ENCODE data around the gene ANGEL1.

The ANGEL1 gene, protein sequence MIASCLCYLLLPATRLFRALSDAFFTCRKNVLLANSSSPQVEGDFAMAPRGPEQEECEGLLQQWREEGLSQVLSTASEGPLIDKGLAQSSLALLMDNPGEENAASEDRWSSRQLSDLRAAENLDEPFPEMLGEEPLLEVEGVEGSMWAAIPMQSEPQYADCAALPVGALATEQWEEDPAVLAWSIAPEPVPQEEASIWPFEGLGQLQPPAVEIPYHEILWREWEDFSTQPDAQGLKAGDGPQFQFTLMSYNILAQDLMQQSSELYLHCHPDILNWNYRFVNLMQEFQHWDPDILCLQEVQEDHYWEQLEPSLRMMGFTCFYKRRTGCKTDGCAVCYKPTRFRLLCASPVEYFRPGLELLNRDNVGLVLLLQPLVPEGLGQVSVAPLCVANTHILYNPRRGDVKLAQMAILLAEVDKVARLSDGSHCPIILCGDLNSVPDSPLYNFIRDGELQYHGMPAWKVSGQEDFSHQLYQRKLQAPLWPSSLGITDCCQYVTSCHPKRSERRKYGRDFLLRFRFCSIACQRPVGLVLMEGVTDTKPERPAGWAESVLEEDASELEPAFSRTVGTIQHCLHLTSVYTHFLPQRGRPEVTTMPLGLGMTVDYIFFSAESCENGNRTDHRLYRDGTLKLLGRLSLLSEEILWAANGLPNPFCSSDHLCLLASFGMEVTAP

DNA sequence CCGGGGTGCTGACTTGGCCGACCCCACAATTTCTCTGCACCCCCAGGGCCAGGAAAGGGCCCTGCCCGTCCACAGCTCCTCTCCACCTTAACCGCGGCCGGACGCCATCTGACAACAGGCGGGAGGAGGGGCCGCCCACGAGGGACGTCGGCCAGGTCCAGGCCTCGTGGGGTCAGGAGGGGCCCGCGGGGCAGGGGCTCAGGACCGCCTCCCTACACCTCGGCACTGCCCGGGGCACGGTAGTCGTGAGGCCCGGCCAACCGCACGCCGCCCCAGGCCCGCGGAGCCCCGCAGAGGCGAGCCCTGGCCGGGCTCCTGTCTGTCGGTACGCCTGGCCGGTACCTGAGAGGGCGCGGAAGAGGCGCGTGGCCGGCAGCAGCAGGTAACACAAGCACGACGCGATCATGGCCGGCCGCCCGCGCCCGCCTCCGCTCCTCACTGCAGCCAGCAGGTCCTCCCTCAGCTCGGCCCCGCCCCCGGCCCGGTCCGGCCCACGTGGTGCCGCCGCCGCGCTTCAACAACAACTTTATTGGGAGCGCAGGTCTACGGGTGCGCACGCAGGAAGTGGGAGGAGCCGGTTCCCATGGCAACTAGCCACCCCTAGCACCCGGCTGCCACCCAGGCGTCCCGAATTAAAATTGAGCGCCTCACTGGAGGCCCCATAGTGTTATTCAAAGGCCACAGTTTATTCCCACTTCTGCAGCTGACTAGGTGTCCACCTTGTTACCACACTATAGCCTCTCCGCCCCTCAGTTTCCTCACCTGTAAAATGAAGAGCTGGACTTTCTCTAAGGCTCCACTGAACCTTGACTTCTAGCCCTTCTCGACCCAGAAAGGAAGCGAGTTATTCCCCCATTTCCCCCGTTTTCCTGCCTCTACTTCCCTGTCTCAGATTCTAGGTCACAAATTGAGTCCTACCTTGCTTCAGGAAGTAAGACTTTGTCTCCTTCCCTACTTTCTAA is at the start of gene ANGEL1:
ANGEL1 (minus strand) TSS at position 461 of the 962 bp plus-strand sequence; CDS start at position 406, 55 bp downstream.
- DNase-seq = peak; percentile 77

DNA sequence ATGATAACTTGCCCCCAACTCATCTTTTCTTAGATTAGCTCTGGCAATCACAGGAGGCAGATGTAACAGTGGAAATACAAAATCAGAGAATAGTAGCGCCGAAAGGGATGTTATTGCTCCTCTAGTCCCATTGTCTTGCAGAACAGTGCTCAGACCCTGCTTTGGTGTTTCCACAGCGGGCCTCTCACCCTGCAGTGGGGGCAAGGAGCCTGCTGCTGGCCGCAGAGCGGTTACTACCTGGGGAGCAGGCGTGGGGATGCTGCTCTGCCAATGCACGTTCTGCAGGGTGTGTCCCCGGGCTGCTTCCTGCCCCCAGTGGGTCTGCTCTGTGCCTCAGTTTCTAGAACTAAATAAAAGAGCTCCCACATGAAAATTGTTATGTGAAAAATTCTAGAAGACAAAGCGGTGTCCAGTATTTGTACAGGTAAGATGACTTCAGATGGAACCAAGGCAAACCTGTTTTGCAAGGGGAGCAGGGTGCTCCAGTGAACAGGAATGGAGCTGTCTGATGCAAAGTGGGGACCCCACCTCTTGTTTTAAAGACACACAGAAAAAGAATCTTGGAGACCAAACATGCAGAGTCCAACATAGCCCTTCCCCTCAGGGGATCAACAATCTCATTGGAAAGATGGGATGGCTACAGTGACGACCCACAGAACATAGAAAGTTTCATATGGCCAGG is 49.0 kb upstream of the ANGEL1 start:
- no peak for DNase-seq

DNA sequence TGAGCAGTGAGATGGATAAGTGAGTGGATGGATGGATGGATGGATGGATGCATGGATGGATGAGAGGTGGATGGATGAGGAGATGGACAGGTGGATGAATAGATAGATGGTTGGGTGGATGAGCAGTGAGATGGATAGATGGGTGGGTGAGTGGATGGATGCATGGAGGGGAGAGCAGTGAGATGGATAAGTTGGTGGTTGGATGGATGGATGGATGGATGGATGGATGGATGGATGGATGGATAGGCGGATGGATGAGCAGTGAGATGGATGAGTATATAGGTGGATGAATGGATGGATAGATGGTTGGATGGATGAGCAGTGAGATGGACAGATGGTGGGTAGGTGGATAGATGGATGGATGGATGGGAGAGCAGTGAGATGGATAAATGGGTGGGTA is 44.1 kb upstream of the ANGEL1 start:
- no peak for DNase-seq

DNA sequence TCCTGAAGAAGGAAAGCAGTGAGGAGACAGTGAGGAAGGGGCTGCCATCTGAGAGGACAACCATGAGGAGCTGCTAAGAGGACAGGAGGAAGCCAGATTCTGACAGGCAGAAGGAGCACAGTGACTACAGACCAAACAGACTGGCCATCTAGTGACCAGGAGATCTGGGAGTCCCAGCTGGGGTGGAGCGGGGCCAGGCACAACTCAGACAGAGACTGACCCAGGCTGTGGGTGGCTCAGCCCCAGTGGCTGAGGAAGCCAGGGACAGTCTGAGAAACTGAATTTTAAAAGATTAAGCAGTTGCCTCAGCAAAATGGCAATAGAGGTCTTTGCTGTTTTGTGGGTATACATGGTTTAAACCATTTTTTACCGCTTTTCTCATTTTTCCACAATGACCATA is 42.4 kb upstream of the ANGEL1 start:
- no peak for DNase-seq

DNA sequence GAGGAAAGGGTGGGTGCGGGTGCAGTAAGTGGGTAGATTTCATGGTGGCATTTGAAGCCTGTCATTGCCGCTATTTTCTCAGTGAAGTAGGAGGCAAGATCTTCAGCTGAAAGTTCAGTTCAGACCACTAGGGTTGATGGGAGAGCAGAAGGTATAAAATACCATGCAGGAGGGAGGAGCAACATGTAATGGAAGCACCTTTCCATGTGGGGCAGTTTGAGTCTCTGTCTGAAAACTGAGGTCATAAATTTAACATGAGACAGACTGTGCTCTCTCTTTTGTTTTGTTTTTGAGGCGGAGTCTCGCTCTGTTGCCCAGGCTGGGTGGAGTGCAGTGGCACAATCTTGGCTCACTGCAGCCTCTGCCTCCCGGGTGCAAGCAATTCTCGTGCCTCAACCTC is 36.2 kb upstream of the ANGEL1 start:
- no peak for DNase-seq

DNA sequence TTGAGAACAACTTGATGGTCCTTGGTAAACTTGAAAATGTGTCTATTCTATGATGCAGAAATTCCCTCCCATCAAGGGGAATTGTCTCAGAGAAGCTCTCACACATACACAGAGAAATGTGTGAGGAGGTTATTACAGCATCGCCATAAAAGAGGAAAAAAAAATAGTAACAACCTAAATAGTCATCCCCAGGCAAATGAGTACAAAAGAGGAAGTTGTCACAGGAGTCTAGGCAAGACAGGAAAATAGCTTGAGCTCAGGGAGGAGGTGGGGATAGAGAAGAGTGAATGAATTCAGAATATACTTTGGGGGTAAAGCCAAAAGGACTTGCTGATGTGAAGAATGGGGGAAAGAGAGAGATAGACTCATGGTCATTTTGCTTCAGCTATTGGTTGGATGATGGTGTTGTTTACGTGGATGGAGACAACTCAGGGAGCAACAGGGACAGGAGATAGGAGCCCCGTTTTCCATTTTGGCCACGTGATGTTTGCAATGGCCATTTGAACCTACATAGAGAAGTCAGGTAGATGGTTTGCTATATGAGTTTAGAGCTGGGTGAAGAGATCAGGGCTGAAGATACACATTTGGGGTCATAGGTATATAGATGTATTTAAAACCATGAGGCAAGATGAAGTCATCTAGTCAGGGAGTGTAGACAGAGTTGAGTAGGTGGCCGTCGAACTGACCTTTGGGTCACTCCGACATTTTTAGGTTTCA is 33.8 kb upstream of the ANGEL1 start:
- DNase-seq = no peak

DNA sequence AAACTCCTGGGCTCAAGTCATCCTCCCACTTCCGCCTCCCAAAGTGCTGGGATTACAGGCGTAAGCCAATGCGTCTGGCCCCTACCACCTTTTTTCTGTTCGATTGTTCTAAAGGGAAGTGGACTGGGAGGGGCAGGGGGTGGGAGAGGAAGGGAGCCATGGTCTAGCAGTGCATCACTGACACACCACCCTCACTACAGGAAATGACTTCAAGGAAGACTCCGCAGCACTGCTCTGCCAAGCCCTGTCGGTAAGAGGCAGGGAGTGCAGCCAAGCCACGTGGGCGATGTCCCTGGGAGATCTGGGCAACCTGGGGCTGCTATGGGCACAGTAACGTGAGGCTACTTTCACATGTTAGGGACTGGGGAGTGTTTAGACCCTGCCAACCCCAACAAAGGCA is 31.5 kb upstream of the ANGEL1 start:
- DNase-seq = no peak

DNA sequence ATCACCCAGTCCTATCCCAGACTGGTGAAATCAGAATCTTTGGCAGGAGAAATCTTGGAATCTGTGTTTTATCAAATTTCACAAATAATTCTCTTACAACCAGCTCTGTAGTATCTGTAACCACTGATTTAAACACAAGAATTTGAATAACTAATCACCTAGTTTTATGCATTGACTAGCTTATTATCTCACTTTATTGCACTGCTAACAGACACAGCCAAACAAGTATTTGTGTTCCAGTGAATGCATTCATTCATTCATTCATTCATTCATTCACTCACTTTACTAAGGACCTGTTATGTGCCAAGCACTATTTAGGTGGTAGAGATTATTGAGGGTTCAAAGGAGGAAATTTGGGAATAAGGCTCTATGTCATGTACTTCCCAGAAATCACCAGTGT is 29.7 kb upstream of the ANGEL1 start:
- no peak for DNase-seq

DNA sequence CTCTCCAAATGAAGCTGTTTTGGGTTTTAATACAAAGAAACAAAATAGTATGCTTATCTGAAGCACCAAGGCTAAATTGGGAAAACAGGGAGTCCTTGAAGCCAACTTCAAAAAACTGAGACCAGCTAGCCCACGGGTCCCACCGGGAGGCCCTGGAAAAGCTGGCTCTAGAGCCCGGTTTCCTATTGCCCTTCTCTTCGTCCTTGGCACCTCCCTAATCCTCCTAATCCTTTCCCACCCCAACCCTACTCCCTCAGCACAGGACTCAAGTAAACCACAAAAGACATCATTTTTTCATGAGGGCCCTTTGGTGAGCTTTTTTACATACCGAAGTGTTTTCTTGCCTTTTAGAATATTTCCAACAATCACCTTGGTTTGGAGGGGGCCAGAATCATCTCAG is 24.8 kb upstream of the ANGEL1 start:
- no peak for DNase-seq

DNA sequence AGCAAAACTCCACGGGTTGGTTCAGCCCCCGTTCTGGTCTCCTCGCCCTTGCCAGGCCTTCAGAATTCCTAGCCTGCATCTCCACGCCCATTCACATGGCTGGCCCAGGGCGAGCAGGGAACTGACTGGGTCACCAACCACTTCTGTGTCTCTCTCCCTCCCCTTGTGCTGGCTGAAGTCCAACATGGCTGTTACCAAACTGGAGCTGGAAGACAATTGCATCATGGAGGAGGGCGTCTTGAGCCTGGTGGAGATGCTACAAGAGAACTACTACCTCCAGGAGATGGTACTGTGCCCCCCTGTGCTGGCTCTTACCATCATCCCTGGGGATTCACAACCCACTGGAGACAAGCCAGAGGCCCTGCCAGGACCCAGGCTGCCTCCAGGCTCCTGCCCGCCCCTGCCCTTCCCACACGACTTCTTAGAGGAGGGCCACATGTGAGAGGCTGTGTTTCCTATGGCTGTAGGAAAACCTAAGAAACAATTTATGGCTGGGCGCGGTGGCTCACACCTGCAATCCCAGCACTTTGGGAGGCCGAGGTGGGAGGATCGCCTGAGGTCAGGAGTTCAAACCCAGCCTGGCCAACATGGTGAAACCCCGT is 23.4 kb upstream of the ANGEL1 start:
- DNase-seq = no peak

DNA sequence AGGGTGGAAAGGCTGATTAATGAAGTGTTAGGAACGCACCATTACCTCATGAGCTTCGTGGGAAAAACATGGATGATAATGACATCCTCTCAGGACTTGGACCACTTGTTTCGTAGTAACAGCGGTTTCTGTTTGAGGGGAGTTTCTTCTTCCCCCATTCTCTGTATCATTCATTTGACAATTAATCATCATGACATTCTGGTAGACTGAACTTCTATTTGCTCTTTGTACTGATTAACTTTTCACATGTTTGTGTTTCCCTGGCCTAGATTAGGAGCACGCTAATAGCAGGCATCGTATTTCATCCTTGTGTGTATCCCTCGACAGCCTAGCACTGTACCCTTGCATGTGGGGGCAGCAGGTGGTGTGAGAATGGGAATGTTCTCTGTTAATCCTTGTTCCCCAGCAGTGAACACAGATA is 21.6 kb upstream of the ANGEL1 start:
- no peak for DNase-seq

DNA sequence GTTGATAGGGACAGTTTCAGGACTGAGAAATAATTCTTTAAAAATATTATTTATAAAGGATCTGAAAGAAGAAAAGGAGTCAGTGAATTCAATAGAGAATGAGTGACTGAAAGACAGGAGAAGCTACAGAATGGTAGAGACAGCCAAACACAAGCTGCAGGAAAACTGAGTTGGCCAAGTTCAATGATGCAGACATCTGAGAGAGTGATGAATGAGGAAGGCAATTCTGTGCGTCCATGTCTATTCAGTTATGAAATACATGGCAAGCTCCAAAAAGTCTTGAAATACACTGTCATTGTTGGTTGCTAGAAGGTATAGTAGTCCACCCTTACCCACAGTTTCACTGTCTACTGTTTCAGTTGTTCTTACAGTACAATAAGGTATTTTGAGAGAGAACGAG is 20.3 kb upstream of the ANGEL1 start:
- no peak for DNase-seq

DNA sequence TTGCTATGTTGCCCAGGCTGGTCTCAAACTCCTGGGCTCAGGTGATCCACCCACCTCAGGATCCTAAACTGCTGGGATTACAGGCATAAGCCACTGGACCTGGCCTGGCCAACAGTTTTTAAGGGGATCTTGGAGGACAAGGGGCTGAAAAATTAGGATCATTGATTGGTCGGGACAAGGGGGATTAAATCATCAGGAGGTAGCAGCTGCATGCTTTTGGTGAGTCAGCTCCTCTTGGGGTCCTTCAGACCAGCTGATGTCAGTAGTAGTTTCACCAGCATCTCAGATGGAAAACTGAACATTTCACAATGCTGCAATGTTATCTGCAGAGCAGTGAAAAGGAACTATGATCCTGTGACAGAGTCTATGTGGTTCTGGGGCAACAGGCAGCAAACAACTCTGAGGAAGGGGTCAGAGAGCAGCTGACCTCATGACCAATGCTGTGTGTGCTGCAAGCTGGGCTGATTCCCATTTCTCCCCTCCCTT is 19.9 kb upstream of the ANGEL1 start:
- DNase-seq = no peak

DNA sequence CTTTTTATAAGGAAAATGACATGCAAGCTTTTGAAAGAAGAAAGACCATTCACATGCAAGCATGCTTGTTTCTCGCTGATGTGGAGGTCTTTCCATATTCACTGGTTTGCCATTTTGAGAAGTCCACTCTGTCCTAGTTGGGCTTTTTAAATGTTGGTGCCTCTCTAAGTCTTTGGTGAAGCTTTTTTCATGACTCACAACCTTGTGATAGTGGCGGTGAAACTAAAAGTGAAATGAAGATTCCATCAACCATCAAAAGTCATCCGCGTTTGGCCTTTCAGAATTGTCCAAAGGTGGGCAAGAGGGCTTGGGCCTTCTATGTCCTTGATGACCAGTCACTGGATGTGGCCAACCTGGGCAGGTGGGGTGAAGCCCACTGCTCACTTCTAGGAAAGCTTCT is 17.9 kb upstream of the ANGEL1 start:
- no peak for DNase-seq

DNA sequence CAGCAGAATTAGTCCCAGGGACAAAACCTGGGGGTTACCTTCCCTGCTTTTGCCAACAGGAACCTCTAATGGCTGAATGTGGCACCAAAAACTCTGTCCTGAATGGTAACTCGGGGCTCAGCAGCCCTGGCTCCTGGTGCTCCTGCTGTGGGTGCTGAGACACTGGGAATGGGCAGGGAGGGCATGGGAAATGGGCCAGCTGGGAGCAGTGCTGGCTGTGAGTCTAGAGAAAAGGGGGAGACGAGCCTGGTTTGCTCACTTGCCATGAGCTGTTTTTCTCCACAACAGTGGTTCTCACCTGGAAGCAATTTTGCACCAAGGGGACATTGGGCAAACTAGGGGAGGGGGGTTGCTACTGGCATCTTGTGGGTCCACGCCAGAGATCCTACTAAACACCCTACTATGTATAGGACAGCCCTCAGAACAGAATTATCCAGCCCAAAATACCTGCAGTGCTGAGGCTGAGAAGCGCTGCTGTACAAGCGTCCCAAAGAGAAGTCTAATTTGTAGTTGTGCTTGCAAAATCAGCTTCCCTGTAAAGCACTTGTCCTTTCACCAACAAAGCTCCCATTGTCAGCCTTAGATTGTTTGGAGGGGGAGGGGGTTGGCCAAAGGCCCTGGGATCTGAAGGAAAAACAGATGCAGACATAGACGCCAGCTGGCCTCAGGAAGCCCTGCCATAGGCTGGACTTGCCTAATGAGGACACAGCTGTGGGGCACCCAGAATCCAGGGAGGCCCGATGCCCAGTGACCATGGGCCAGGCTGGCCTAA is 17.2 kb upstream of the ANGEL1 start:
- DNase-seq = no peak

DNA sequence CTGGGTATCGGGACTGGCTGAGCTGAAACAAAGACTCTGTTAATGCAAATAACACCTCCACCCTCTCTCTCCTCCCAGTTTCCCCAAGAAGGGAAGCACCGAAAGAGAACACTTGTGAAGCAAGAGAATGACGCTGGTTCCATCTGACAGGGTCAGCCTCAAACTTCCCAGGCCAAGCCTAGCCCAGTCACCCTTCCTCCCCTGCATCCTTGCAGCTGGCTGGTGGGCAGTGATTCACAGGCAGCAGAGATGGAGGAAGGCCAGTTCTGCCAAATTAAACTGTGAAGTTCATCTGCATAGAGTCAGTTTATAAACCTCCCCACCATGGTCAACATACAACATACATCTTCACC is 16.3 kb upstream of the ANGEL1 start:
- DNase-seq = no peak

DNA sequence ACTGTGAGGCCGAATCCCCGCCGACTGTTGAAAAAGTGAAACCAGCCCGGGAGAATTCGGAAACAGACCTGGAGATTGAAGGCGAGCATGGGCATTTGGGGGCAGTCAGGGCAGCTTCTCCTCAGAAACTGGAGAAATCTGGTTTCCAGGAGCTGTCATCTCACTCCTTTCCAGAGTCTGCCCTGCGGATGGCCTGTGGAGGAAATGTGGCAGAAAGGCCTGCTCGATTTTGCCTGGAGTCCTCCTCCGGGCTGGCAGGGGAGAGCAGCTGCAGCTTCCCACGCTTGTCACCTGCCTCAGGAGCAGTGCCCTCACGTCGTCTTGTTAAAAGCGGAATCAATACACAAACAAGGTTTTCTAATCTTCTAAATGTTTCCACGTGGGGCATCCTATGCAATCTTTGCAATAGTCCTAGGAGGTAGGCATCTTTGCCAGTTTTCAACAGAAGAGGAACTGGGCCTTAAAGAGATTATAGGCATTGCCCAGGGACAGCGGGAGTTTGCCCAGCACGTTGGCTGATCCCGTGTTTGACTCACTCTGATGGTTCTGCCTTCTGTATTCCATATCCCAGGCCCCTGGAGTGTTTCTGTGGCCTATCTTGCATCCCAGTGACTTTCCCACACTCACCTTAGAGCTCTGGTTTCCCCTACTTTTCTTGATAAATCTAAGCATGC is 15.8 kb upstream of the ANGEL1 start:
- no peak for DNase-seq

DNA sequence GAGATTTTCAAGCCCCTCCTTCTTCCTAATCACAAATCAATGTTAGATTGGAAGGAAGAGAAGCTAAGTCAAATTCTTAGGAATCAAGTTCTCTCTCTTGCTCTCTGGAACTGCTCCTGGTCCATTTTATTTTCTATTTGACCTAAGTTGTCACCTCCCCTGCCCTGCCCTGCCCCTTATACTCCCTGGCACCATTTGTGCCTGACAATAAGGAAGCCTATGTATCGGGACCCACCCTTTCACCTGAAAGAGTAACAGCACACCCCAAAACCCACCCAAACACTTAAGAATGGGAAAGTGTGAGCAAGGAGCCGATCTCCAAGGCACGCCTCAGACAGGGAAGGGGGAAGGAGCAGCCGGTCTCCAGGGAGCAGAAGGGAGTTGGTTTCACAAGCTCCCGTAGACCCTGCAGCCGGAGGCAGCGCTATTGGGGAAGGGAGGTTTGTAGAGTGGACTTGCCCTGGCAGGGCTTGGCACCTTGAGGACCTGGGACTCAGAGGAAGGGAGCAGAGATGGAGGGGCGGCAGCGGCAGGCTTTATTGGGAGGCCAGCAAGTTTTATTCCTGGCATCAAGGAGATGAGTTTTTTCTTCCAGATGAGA is 15.1 kb upstream of the ANGEL1 start:
- no peak for DNase-seq

DNA sequence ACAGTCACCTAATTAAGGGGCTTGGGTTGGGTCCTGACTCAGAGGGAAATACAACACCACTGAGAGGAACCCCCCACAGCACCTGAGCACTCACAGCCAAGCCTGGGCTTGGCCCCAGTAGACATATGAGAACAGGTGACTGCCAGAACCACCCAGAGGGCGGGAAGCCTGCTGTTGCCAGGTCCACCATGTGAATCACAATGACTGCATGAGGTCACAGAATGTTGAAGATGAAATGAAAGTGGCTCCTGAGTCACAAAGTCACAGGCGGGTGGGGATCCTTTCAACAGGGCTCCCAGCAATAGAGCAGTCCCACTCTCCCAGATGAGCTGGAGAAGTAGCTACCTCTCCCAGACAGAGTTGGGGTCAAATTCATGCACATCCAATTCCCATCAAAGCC is 13.4 kb upstream of the ANGEL1 start, which contains the start of gene LRRC74A:
LRRC74A (plus strand) TSS at position 287 of the 400 bp plus-strand sequence. CDS start 290 bp downstream, outside the sequence.
- DNase-seq = no peak

DNA sequence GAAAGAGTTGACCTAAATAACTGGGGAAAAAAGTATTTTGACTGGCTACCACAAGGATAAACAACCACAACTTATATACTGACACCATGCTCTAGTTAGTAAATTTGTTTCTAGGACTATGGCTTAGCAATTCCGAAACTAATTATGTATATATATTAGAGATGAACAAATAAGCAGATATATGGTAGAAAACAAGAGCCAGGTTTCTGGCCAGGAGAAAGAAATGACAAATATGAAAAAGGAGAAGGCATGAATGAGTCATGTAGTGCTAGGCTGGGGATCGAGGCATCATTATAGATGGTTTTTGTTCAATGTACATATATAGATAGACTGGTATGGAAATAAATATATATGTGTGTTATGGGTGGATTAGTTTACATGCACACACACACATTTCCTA is 8.0 kb upstream of the ANGEL1 start:
- no peak for DNase-seq

Data from cortex of kidney (tissue), 1 donor.